Gastrocnemius medialis (tissue), 4 donors: Measurements from ENCODE around the gene RABGAP1L. TPM values are rescaled to one million over a fixed set of nuclear protein-coding genes. Genes with fewer than 3 reads are reported as not detected.

ENCODE experiments used
- ATAC-seq, 2 donors: fragments of 150-250 bp; one replicate each; pipeline ENCODE4 v1.9.1; 2016
- DNase-seq, 2 donors: peaks; one replicate each; pipeline ENCODE4 v3.0.0-alpha.2; 2019
- H3K27ac ChIP-seq, 4 donors: fragments of 200-600 bp; sonication (generic); 1 replicate in 1 of 4; 2 replicates in 3 of 4; pipeline ENCODE4 v1.5.1; 2016 to 2018; ENCODE audit warnings: mild to moderate bottlenecking in 2 of 4, moderate library complexity in 1 of 4
- H3K27me3 ChIP-seq, 3 donors: fragments of 200-600 bp; sonication (generic) in 2 of 3; 1 replicate in 1 of 3; 2 replicates in 2 of 3; pipeline versions ENCODE4 v1.5.1 to v1.6.0; 2016 to 2019; ENCODE audit warnings: mild to moderate bottlenecking in 1 of 3, moderate library complexity in 1 of 3
- H3K36me3 ChIP-seq, 2 donors: fragments of 200-600 bp; sonication (generic) in 1 of 2; one replicate each; pipeline ENCODE4 v1.5.1; 2017 to 2018
- H3K4me1 ChIP-seq, 2 donors: fragments of 200-600 bp; sonication (generic) in 1 of 2; one replicate each; pipeline ENCODE4 v1.5.1; 2016 to 2017; ENCODE audit warnings: mild to moderate bottlenecking in 2 of 2
- H3K4me3 ChIP-seq, 4 donors: fragments of 200-600 bp; sonication (generic) in 3 of 4; 1 replicate in 1 of 4; 2 replicates in 3 of 4; pipeline ENCODE4 v1.5.1; 2016 to 2019; ENCODE audit warnings: mild to moderate bottlenecking in 2 of 4
- H3K9me3 ChIP-seq, 3 donors: fragments of 200-600 bp; sonication (generic) in 2 of 3; 1 replicate in 1 of 3; 2 replicates in 2 of 3; pipeline ENCODE4 v1.5.1; 2016 to 2019
- CTCF ChIP-seq, 5 experiments: fragments of 450-650 bp in 3 of 5; fragments of 200-600 bp in 2 of 5; sonication (generic) in 2 of 5; IDR thresholded peaks in 4 of 5; conservative IDR thresholded peaks in 1 of 5; 1 replicate in 4 of 5; 2 replicates in 1 of 5; pipeline ENCODE4 v1.5.1; 2016 to 2019; ENCODE audit warnings: antibody characterized with exemption in 5 of 5, mild to moderate bottlenecking in 3 of 5, moderate library complexity in 3 of 5
- POLR2A ChIP-seq, 2 donors: fragments of 450-650 bp; IDR thresholded peaks; one replicate each; pipeline ENCODE4 v1.6.1; 2017; ENCODE audit warnings: antibody characterized with exemption in 2 of 2, mild to moderate bottlenecking in 2 of 2, moderate library complexity in 2 of 2
- in situ Hi-C, 4 donors: fragments of 200-750 bp; cut with MboI; loops; one replicate each; pipeline versions ENCODE4 v1.15.0 to v1.8.0; 2017; ENCODE audit warnings: low sequenced_read_pairs in 4 of 4
- intact Hi-C: fragments of 100-400 bp; cut with DNase I; formaldehyde crosslinking; loops from one replicate; pipeline ENCODE4 v1.15.1; 2023; ENCODE audit warnings: low total_unique reads
- total RNA-seq, 4 donors: library from RNA; depleted of rRNA; stranded (reverse); fragments of >200 nt; gene quantifications; one replicate each; pipeline versions ENCODE4 v1.1.0 to v1.2.3, GENCODE V29; 2016

RABGAP1L gene
- total RNA-seq, 4 donors from 2014 or later = 8.8 to 22.2 (median 14.9) TPM

- H3K9me3 ChIP-seq = no peaks in the 10 kb centered on the region
- DNase-seq (no peak), ATAC-seq (no peak)
- H3K27ac ChIP-seq = no peak overlapping the region
- intact Hi-C loops = no loop called here
- no peaks in the 10 kb centered on the region for H3K4me1 ChIP-seq
- H3K36me3 ChIP-seq = no peaks in the 10 kb centered on the region
- in situ Hi-C loops = loop anchor here in 2 of 4 donors (25.0 kb wide), 1 partner anchor 463 kb away; no protein-coding TSS in a partner anchor
- no peak for TF ChIP-seq CTCF (IDR thresholded peaks at IDR 0.05 in 4 of 5, conservative IDR thresholded peaks at IDR 0.05 in 1 of 5)
- TF ChIP-seq POLR2A (IDR thresholded peaks at IDR 0.05) = no peak
- H3K27me3 ChIP-seq = no peaks in the 10 kb centered on the region
- no peak overlapping the region for H3K4me3 ChIP-seq
Observed at GRCh38 chr1:174274452-174274851, 115.1 kb downstream of the RABGAP1L start.

- H3K27me3 ChIP-seq = no peaks in the 10 kb centered on the region
- in situ Hi-C loops = loop anchor here in 2 of 4 donors (25.0 kb wide), 1 partner anchor 462 kb away; no protein-coding TSS in a partner anchor
- intact Hi-C loops = no loop called here
Observed at GRCh38 chr1:174274884-174275283, 115.6 kb downstream of the RABGAP1L start.

GRCh38 chr1:174276087-174276486, 116.8 kb downstream of the RABGAP1L start:
- peaks cover 0 to 7% of the 10 kb centered on the region in 2 donors for H3K36me3 ChIP-seq
- no peak overlapping the region for H3K4me3 ChIP-seq
- no peaks in the 10 kb centered on the region for H3K9me3 ChIP-seq
- H3K27me3 ChIP-seq = no peaks in the 10 kb centered on the region
- H3K27ac ChIP-seq = no peak overlapping the region
- DNase-seq (no peak), ATAC-seq (no peak)
- TF ChIP-seq CTCF (IDR thresholded peaks at IDR 0.05 in 4 of 5, conservative IDR thresholded peaks at IDR 0.05 in 1 of 5) = no peak
- intact Hi-C loops (no loop called here), in situ Hi-C loops (no loop called here)
- no peaks in the 10 kb centered on the region for H3K4me1 ChIP-seq

More at GRCh38 chr1:174274884-174275283, 115.6 kb downstream of the RABGAP1L start:
- Histone ChIP-seq H3K4me3 (no peak overlapping the region), H3K27ac (no peak overlapping the region), H3K9me3 (no peaks in the 10 kb centered on the region), H3K36me3 (no peaks in the 10 kb centered on the region), H3K4me1 (no peaks in the 10 kb centered on the region)
- no peak for TF ChIP-seq POLR2A (IDR thresholded peaks at IDR 0.05)
- TF ChIP-seq CTCF (IDR thresholded peaks at IDR 0.05 in 4 of 5, conservative IDR thresholded peaks at IDR 0.05 in 1 of 5) = no peak
- ATAC-seq (no peak), DNase-seq (no peak)

GRCh38 chr1:174284052-174284451, 124.7 kb downstream of the RABGAP1L start:
- ATAC-seq (no peak), DNase-seq (no peak)
- H3K36me3 ChIP-seq = peaks cover 0 to 9% of the 10 kb centered on the region in 2 donors
- intact Hi-C loops (no loop called here), in situ Hi-C loops (no loop called here)
- H3K27me3 ChIP-seq = no peaks in the 10 kb centered on the region
- no peak overlapping the region for H3K27ac ChIP-seq
- H3K4me3 ChIP-seq = no peak overlapping the region
- no peaks in the 10 kb centered on the region for H3K9me3 ChIP-seq
- H3K4me1 ChIP-seq = no peaks in the 10 kb centered on the region
- TF ChIP-seq CTCF (IDR thresholded peaks at IDR 0.05 in 4 of 5, conservative IDR thresholded peaks at IDR 0.05 in 1 of 5) (no peak), POLR2A (IDR thresholded peaks at IDR 0.05) (no peak)

GRCh38 chr1:174286042-174286441, 126.7 kb downstream of the RABGAP1L start:
- H3K27me3 ChIP-seq = no peaks in the 10 kb centered on the region
- no peaks in the 10 kb centered on the region for H3K9me3 ChIP-seq
- in situ Hi-C loops (no loop called here), intact Hi-C loops (no loop called here)
- TF ChIP-seq CTCF (IDR thresholded peaks at IDR 0.05 in 4 of 5, conservative IDR thresholded peaks at IDR 0.05 in 1 of 5) (no peak), POLR2A (IDR thresholded peaks at IDR 0.05) (no peak)
- no peak overlapping the region for H3K27ac ChIP-seq
- no peaks in the 10 kb centered on the region for H3K4me1 ChIP-seq
- peaks cover 0 to 2% of the 10 kb centered on the region in 2 donors for H3K36me3 ChIP-seq
- DNase-seq (no peak), ATAC-seq (no peak)
- no peak overlapping the region for H3K4me3 ChIP-seq
